Fibroblast of mammary gland (primary cell): ENCODE data around the gene PRG3.

Source experiments
- DNase-seq: peaks from one replicate; pipeline ENCODE4 v3.0.0-alpha.2; 2010; ENCODE audit warnings: low read depth
- H3K4me3 ChIP-seq: 2 replicates; pipeline ENCODE4 v1.5.1; 2011; ENCODE audit warnings: low read depth, mild to moderate bottlenecking, low read length, moderate library complexity; ENCODE audit not compliant: control insufficient read depth
- TF ChIP-seq, protein P1 (sequence below): conservative IDR thresholded peaks from 2 replicates; pipeline ENCODE4 v1.5.1; 2011; ENCODE audit warnings: low read depth, low read length, inconsistent platforms; ENCODE audit not compliant: control insufficient read depth, insufficient read depth

The PRG3 gene

DNA sequence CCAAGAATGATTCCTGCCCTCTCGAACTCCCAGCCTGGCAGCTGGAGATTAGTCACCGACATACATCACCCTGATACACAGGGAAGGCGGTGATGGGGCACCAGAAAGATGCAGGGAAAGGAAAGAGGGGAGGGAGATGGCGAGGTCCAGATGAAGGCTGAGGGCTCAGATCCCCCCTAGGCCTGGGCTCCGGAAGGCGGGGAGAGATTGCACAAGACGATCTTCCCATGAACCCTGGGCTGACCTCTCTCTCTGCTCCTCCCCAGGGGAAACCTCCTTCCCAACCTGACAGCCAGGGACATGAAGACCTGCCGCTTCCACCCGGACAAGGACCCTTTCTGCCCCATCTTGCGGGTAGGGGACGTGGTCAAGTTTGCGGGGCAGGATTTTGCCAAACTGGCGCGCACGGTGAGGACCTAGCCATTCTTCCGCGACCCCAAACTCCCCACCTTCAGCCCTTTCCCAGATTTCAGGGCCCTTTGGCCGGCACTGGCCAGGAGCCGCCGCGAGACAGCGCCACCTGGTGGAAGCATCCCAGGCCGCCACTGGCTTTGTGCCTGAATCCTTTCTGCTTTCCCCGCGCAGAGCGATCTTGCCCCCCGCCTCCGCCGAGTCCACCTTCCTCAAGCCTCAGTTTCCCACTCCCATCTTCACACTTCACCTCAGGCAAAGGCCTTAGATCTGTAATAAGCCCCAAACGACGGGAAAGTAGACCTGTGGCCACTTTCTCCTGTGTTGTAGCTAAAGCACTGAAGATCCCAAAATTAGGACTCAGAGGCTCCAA, 31.3 kb downstream of the PRG3 start:
- TF ChIP-seq, protein P1, sequence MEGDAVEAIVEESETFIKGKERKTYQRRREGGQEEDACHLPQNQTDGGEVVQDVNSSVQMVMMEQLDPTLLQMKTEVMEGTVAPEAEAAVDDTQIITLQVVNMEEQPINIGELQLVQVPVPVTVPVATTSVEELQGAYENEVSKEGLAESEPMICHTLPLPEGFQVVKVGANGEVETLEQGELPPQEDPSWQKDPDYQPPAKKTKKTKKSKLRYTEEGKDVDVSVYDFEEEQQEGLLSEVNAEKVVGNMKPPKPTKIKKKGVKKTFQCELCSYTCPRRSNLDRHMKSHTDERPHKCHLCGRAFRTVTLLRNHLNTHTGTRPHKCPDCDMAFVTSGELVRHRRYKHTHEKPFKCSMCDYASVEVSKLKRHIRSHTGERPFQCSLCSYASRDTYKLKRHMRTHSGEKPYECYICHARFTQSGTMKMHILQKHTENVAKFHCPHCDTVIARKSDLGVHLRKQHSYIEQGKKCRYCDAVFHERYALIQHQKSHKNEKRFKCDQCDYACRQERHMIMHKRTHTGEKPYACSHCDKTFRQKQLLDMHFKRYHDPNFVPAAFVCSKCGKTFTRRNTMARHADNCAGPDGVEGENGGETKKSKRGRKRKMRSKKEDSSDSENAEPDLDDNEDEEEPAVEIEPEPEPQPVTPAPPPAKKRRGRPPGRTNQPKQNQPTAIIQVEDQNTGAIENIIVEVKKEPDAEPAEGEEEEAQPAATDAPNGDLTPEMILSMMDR, result peak; percentile 68
- peak; percentile 33 for DNase-seq
- no peak overlapping the region for H3K4me3 ChIP-seq

GRCh38 chr11:57348636-57349313, 32.2 kb downstream of the PRG3 start:
- TF ChIP-seq, protein P1, result no peak
- no peak overlapping the region for H3K4me3 ChIP-seq
- peak; percentile 17 for DNase-seq

DNA sequence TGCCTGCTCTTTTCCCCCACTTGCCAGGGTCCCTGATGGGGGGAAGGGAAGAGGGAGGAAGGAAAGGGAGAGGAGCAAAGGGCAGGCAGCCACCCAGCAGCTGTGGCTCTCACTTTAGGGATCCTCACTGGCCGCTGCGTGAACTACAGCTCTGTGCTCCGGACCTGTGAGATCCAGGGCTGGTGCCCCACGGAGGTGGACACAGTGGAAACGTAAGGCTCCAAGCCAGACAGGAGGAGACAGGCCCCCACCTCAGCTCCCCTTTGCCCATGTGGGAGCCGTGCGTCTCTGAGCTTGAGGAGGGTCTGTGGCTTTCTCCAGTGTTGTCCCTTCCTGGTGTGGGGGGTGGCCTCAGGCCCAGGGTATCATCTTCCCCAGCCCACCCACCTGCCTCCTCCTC, 32.9 kb downstream of the PRG3 start:
- DNase-seq, result no peak
- no peak overlapping the region for H3K4me3 ChIP-seq
- TF ChIP-seq, protein P1, result no peak

DNA sequence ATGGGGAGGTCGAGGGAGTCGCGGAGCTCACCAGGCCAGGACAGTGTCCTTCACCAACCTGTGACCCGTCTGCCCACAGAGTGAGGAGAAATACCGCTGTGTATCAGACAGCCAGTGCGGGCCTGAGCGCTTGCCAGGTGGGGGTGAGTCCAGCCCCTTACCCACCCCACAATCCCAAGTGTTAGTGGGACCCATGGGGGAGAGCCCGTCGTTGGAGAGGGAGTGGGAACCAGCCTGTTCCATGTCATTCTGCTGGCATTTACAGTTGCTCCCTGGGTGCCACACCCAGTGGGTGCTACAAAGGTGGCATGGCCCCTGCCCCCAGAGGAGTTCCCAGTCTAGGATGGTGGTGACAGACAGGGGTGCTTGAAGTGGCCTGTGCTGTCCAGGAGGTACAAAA, 33.6 kb downstream of the PRG3 start:
- H3K4me3 ChIP-seq, result no peak overlapping the region
- TF ChIP-seq, protein P1, result no peak
- DNase-seq, result no peak

DNA sequence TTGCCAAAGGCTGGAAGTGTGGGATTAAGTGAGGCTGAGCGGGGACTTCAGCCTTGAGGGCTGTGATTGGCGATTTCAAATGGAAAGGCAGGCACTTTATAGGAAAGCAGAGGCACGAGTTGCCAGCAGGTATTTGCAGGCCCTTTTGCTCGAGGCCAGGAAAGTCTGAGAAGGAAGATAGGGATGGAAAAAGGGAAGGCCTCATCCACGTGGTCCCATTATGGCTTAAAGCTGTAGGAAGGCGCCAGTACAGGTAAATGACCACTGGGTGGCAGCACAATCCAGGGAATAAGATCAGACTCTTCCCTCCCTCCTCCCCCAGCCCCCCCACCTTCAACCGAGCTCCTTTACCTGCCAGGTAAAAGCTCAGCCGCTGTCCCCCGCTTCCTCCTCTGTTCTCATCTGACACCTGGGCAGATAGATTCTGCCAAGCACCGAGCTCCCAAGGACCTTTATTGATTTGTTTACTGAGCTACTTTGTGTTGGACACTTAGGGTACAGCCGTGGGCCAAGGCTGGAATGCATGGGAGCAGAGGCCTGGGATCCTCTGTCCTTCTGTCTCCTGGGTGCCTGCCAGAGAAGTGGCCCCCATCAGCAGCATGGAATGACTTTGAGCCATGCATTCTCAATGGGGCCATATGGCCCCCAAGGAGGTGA, 35.3 kb downstream of the PRG3 start:
- DNase-seq, result peak; percentile 71
- H3K4me3 ChIP-seq, result no peak overlapping the region
- TF ChIP-seq, protein P1, result peak; percentile 74

- no peak for DNase-seq
- H3K4me3 ChIP-seq, result no peak overlapping the region
Observed at GRCh38 chr11:57344826-57345225, 36.1 kb downstream of the PRG3 start.

More at GRCh38 chr11:57344826-57345225, 36.1 kb downstream of the PRG3 start:
- TF ChIP-seq, protein P1, result no peak
